H1 (cell line): ENCODE data around the gene GALNTL6. TPM values are rescaled to one million over a fixed set of nuclear protein-coding genes. Genes with fewer than 3 reads are reported as not detected.

Experiments used
- CTCF ChIA-PET: fragments of 300-600 bp; sonication (Branson Sonifier 250); formaldehyde crosslinking; loops from one replicate; lab custom pipeline; 2021; ENCODE audit not compliant: partially characterized antibody; lab: Charles Lee
- POLR2A ChIA-PET: fragments of 300-600 bp; sonication (Branson Sonifier 250); formaldehyde crosslinking; loops from one replicate; lab custom pipeline; 2021; ENCODE audit warnings: inconsistent platforms; ENCODE audit not compliant: partially characterized antibody; lab: Charles Lee
- DNase-seq, 2 experiments: peaks; one replicate each; pipeline versions ENCODE4 v3.0.0 to v3.0.0-alpha.2; 2010 to 2022; ENCODE audit warnings: low spot score in 2 of 2, low read depth in 1 of 2, mixed read lengths in 1 of 2
- FAIRE-seq: peaks from 2 replicates; lab custom pipeline; 2011; peaks lifted over from hg19 to GRCh38; lab: Jason Lieb, UNC
- H2AFZ ChIP-seq: 2 replicates; pipeline ENCODE4 v1.8.1; 2012; ENCODE audit warnings: low read length, inconsistent platforms
- H2AK5ac ChIP-seq: 2 replicates; pipeline ENCODE4 v1.6.1; 2013; ENCODE audit warnings: low read depth, low read length
- H2BK120ac ChIP-seq: replicated peaks from 2 replicates; pipeline ENCODE3; 2013; ENCODE audit warnings: low read depth, low read length, inconsistent platforms
- H2BK12ac ChIP-seq: 2 replicates; pipeline ENCODE4 v1.6.1; 2013; ENCODE audit warnings: low read depth, low read length
- H2BK15ac ChIP-seq: 2 replicates; pipeline ENCODE4 v1.6.1; 2013; ENCODE audit warnings: low read length
- H2BK20ac ChIP-seq: 2 replicates; pipeline ENCODE4 v1.6.1; 2013; ENCODE audit warnings: low read length
- H2BK5ac ChIP-seq: 2 replicates; pipeline ENCODE4 v1.6.1; 2013; ENCODE audit warnings: low read depth, low read length
- H3K14ac ChIP-seq: 2 replicates; pipeline ENCODE4 v1.6.1; 2013; ENCODE audit warnings: inconsistent platforms; ENCODE audit not compliant: insufficient read length
- H3K18ac ChIP-seq: 2 replicates; pipeline ENCODE4 v1.6.1; 2013; ENCODE audit warnings: low read length; ENCODE audit errors: extremely low read depth
- H3K23ac ChIP-seq: 2 replicates; pipeline ENCODE4 v1.6.1; 2013; ENCODE audit warnings: inconsistent platforms; ENCODE audit not compliant: insufficient read length
- H3K23me2 ChIP-seq: 2 replicates; pipeline ENCODE4 v1.6.1; 2013; ENCODE audit warnings: low read depth, low read length
- H3K27ac ChIP-seq: 2 replicates; pipeline ENCODE4 v1.6.1; 2011; ENCODE audit warnings: low read depth, low read length, inconsistent platforms
- H3K27me3 ChIP-seq, 4 experiments: replicated peaks in 1 of 4; 1 replicate in 1 of 4; 2 replicates in 3 of 4; pipeline versions ENCODE4 v1.6.1 to v1.8.1; 2011 to 2013; ENCODE audit warnings: low read length in 3 of 4, mild to moderate bottlenecking in 3 of 4, inconsistent platforms in 2 of 4, mixed read lengths in 2 of 4, moderate library complexity in 1 of 4; ENCODE audit not compliant: control insufficient read depth in 3 of 4, insufficient read depth in 3 of 4; ENCODE audit errors: extremely low read depth in 1 of 4
- H3K36me3 ChIP-seq, 4 experiments: 2 replicates each; pipeline versions ENCODE4 v1.6.1 to v1.8.1; 2011 to 2013; ENCODE audit warnings: mild to moderate bottlenecking in 4 of 4, low read length in 3 of 4, moderate library complexity in 2 of 4, control low read depth in 1 of 4, inconsistent platforms in 1 of 4; ENCODE audit not compliant: insufficient read depth in 4 of 4, control insufficient read depth in 2 of 4
- H3K4ac ChIP-seq: replicated peaks from 2 replicates; pipeline ENCODE3; 2013; ENCODE audit warnings: low read length, low read depth, mixed read lengths, inconsistent platforms; ENCODE audit not compliant: insufficient read length
- H3K4me1 ChIP-seq, 4 experiments: replicated peaks in 1 of 4; 1 replicate in 1 of 4; 2 replicates in 3 of 4; pipeline versions ENCODE4 v1.6.1 to v1.8.1; 2011 to 2013; ENCODE audit warnings: low read length in 3 of 4, inconsistent platforms in 2 of 4, mixed read lengths in 1 of 4; ENCODE audit not compliant: insufficient read depth in 4 of 4, control insufficient read depth in 3 of 4
- H3K4me2 ChIP-seq, 2 experiments: 2 replicates each; pipeline versions ENCODE4 v1.6.1 to v1.8.1; 2011 to 2013; ENCODE audit warnings: low read depth in 2 of 2, low read length in 2 of 2, control low read depth in 1 of 2, inconsistent platforms in 1 of 2, mild to moderate bottlenecking in 1 of 2; ENCODE audit not compliant: insufficient read depth in 1 of 2
- H3K4me3 ChIP-seq, 4 experiments: fragments of 200-600, 300-600 bp in 1 of 4; sonication (generic), shearing (Covaris generic), sonication (Bioruptor Twin) in 1 of 4; 2 replicates each; pipeline versions ENCODE4 v1.5.1 to v1.8.1; 2011 to 2016; ENCODE audit warnings: low read length in 4 of 4, low read depth in 3 of 4, control low read depth in 2 of 4, inconsistent platforms in 2 of 4, mild to moderate bottlenecking in 2 of 4, mixed read lengths in 1 of 4, moderate library complexity in 1 of 4; ENCODE audit not compliant: insufficient read depth in 2 of 4; ENCODE audit errors: extremely low read depth in 1 of 4
- H3K56ac ChIP-seq: replicated peaks from 2 replicates; pipeline ENCODE3; 2013; ENCODE audit warnings: low read depth, mild to moderate bottlenecking, mixed read lengths, low read length, inconsistent platforms; ENCODE audit not compliant: insufficient read length
- H3K79me1 ChIP-seq: 2 replicates; pipeline ENCODE4 v1.6.1; 2013; ENCODE audit warnings: low read depth, low read length, control low read depth
- H3K79me2 ChIP-seq, 2 experiments: 2 replicates each; pipeline versions ENCODE4 v1.6.1 to v1.8.1; 2012 to 2013; ENCODE audit warnings: low read length in 2 of 2, mild to moderate bottlenecking in 2 of 2, inconsistent platforms in 1 of 2; ENCODE audit not compliant: insufficient read depth in 2 of 2, control insufficient read depth in 1 of 2
- H3K9ac ChIP-seq, 4 experiments: replicated peaks in 1 of 4; 1 replicate in 1 of 4; 2 replicates in 3 of 4; pipeline versions ENCODE4 v1.6.1 to v1.8.1; 2011 to 2013; ENCODE audit warnings: low read depth in 3 of 4, low read length in 3 of 4, control low read depth in 2 of 4, mild to moderate bottlenecking in 2 of 4, moderate library complexity in 2 of 4, inconsistent platforms in 1 of 4; ENCODE audit errors: extremely low read depth in 1 of 4
- H3K9me3 ChIP-seq, 2 experiments: 2 replicates each; pipeline versions ENCODE4 v1.6.1 to v1.8.1; 2012 to 2013; ENCODE audit warnings: mild to moderate bottlenecking in 2 of 2, moderate library complexity in 2 of 2, control low read depth in 1 of 2, inconsistent platforms in 1 of 2, low read depth in 1 of 2, low read length in 1 of 2, mixed read lengths in 1 of 2; ENCODE audit not compliant: insufficient read depth in 2 of 2
- H4K20me1 ChIP-seq, 2 experiments: replicated peaks in 1 of 2; 2 replicates each; pipeline versions ENCODE3 to v1.8.1; 2011 to 2013; ENCODE audit warnings: inconsistent platforms in 2 of 2, low read length in 2 of 2, mild to moderate bottlenecking in 1 of 2; ENCODE audit not compliant: insufficient read depth in 2 of 2, control insufficient read depth in 1 of 2
- H4K5ac ChIP-seq: 2 replicates; pipeline ENCODE4 v1.6.1; 2013; ENCODE audit warnings: low read length, low read depth, mixed read lengths, inconsistent platforms; ENCODE audit not compliant: insufficient read length
- H4K8ac ChIP-seq: 2 replicates; pipeline ENCODE4 v1.8.0; 2013; ENCODE audit warnings: mild to moderate bottlenecking, moderate library complexity, low read length, inconsistent platforms; ENCODE audit not compliant: insufficient read depth; ENCODE audit errors: extremely low read depth
- H4K91ac ChIP-seq: replicated peaks from 2 replicates; pipeline ENCODE3; 2013; ENCODE audit warnings: low read length, mixed read lengths, inconsistent platforms; ENCODE audit not compliant: insufficient read length
- GABPA ChIP-seq: IDR thresholded peaks from 2 replicates; pipeline ENCODE4 v1.6.1; 2011; ENCODE audit warnings: mild to moderate bottlenecking, low read length, moderate library complexity, borderline replicate concordance; ENCODE audit not compliant: insufficient read depth
- MAFK ChIP-seq: IDR thresholded peaks from 2 replicates; pipeline ENCODE4 v1.6.1; 2012; ENCODE audit warnings: low read depth, mild to moderate bottlenecking, improper control_type of control experiment, low read length
- RXRA ChIP-seq: IDR thresholded peaks from 2 replicates; pipeline ENCODE4 v1.6.1; 2011; ENCODE audit warnings: low read depth, mild to moderate bottlenecking, low read length, moderate library complexity; ENCODE audit not compliant: insufficient read depth
- SP4 ChIP-seq: IDR thresholded peaks from 2 replicates; pipeline ENCODE4 v1.6.1; 2012; ENCODE audit warnings: low read length, inconsistent platforms
- ZNF274 ChIP-seq: IDR thresholded peaks from 2 replicates; pipeline ENCODE4 v1.7.0; 2012; ENCODE audit warnings: low read length, borderline replicate concordance; ENCODE audit errors: extremely low read depth
- WGBS, 2 experiments: shearing (Covaris generic) in 1 of 2; methylation state at CpG; one replicate each; pipeline versions ENCODE4 v1.1.6 to v1.1.7; 2013 to 2015; ENCODE audit warnings: low lambda C conversion rate in 2 of 2, mixed read lengths in 2 of 2, inconsistent platforms in 1 of 2, low coverage in 1 of 2, missing lambda C conversion rate in 1 of 2; ENCODE audit not compliant: insufficient replicate concordance in 2 of 2, insufficient coverage in 1 of 2, insufficient read length in 1 of 2; ENCODE audit errors: extremely low coverage in 1 of 2, missing lambda C conversion rate in 1 of 2; 5-methylcytosine and 5-hydroxymethylcytosine counted together
- polyA plus RNA-seq, 7 experiments: library from polyadenylated mRNA; depleted of rRNA in 3 of 7; stranded (reverse) in 5 of 7; unstranded in 2 of 7; fragments of >200 nt in 5 of 7; fragments of 200-250 nt in 2 of 7; gene quantifications; 1 replicate in 5 of 7; 2 replicates in 1 of 7; 4 replicates in 1 of 7; pipeline versions ENCODE4 v1.2.1 to v1.2.3, GENCODE V29; 2011 to 2013; ENCODE audit warnings: missing spikeins in 2 of 7, mixed read lengths in 2 of 7
- total RNA-seq: library from RNA; stranded (reverse); fragmentation: NEBNext Ultra II Directional; extraction: Animal tissue kit (Norgen Biotek cat#: 25700); gene quantifications from 2 replicates; pipeline ENCODE4 v1.2.1, GENCODE V29; 2021

GALNTL6 gene
- total and polyA plus RNA-seq, 2 of the 8 experiments (the other 6 are each of a cell fraction or from before 2014, with no cell fraction given), result 0.03 to 0.32 TPM

DNA sequence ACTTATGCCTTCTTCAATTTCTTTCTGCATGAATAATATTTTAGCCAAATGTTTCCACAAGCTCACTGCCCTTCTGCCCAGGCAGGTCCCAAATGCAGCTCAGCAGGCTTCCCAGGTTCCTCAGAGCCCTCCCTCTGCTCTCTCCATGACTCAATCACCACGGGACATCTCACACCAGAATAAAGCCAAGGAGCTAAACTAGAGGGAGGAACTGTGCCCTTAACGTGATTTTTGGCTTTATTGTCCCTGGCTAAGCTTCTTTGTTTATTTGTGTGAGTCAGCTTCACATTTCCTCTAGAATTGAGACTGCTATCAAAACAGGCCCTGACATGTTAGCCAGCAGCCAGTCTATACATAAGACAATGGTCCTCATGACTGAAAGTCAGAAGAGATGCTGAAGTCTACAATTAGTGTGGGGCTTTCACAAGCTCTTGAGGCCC is 1169.0 kb downstream of the GALNTL6 start:
- H3K9me3 ChIP-seq, result 0 out of 4 replicates have a peak, but pooled peaks cover 0 to 2% of the 10 kb centered on the region in 2 experiments
- H3K27me3 ChIP-seq, result no peaks in the 10 kb centered on the region
- WGBS, 2 experiments, result 80% methylated on average over 2 of the region's 2 CpGs; no CpG with 5 or more reads in 1 of the 2 experiments
- H4K91ac ChIP-seq, result no peak overlapping the region
- peak overlapping the region; percentile 5; the same call in 1 of the 2 replicates for H2AFZ ChIP-seq
- H3K56ac ChIP-seq, result no peak overlapping the region
- no peak overlapping the region for H3K27ac ChIP-seq
- H3K4me1 ChIP-seq, result peaks cover 0 to 3% (median under 1%) of the 10 kb centered on the region in 4 experiments; a peak in 2 of 7 replicates
- POLR2A ChIA-PET, result no interaction called here
- no peak overlapping the region for H2BK5ac ChIP-seq
- no peak overlapping the region for H2BK12ac ChIP-seq
- H4K8ac ChIP-seq, result no peak overlapping the region
- H3K14ac ChIP-seq, result no peak overlapping the region
- no peak overlapping the region for H3K4me3 ChIP-seq
- H2BK120ac ChIP-seq, result no peak overlapping the region
- H3K9ac ChIP-seq, result no peak overlapping the region
- H2BK15ac ChIP-seq, result no peak overlapping the region
- H3K4ac ChIP-seq, result no peak overlapping the region
- H4K5ac ChIP-seq, result no peak overlapping the region
- H3K23me2 ChIP-seq, result no peaks in the 10 kb centered on the region
- no peaks in the 10 kb centered on the region for H3K79me2 ChIP-seq
- H2AK5ac ChIP-seq, result no peak overlapping the region
- H3K18ac ChIP-seq, result no peak overlapping the region
- CTCF ChIA-PET, result interaction anchor here (0.6 to 1.7 kb wide), 3 partner anchors 10 to 89 kb away, joined by 3 to 4 read pairs (median 3); no protein-coding TSS in a partner anchor
- DNase-seq, result no peak
- H2BK20ac ChIP-seq, result no peak overlapping the region
- H3K23ac ChIP-seq, result no peak overlapping the region
- no peaks in the 10 kb centered on the region for H3K36me3 ChIP-seq
- no peak for FAIRE-seq
- TF ChIP-seq GABPA (no peak), ZNF274 (no peak), RXRA (no peak), MAFK (no peak), SP4 (no peak)
- H3K79me1 ChIP-seq, result no peaks in the 10 kb centered on the region
- H4K20me1 ChIP-seq, result no peaks in the 10 kb centered on the region
- no peak overlapping the region for H3K4me2 ChIP-seq
